Nephron (organoid): Measurements from ENCODE around the gene NFS1.
"Not testable (repeated sequence)": the region's sequence is repeated elsewhere in the genome, so short reads cannot be mapped to it uniquely, and the experiment has no call there.

ENCODE experiments used
- H3K27ac Mint-ChIP-seq, 3 experiments: 2 replicates each; pipeline ENCODE4 v1.8.0; 2020; ENCODE audit warnings: mixed read lengths in 3 of 3, mild to moderate bottlenecking in 2 of 3, moderate library complexity in 1 of 3
- H3K27me3 Mint-ChIP-seq: 2 replicates; pipeline ENCODE4 v1.8.0; 2021; ENCODE audit warnings: low read depth, mild to moderate bottlenecking, moderate library complexity, mixed read lengths
- H3K36me3 Mint-ChIP-seq: 2 replicates; pipeline ENCODE4 v1.8.0; 2020; ENCODE audit warnings: low read depth, mixed read lengths
- H3K4me1 Mint-ChIP-seq: 2 replicates; pipeline ENCODE4 v1.8.0; 2020; ENCODE audit warnings: mixed read lengths
- H3K4me3 Mint-ChIP-seq, 3 experiments: 2 replicates each; pipeline ENCODE4 v1.8.0; 2020; ENCODE audit warnings: mild to moderate bottlenecking in 3 of 3, mixed read lengths in 3 of 3, moderate library complexity in 2 of 3
- H3K9me3 Mint-ChIP-seq: 2 replicates; pipeline ENCODE4 v1.8.0; 2020; ENCODE audit warnings: mixed read lengths
- TF ChIP-seq, protein P1 (sequence below), 3 experiments: fragments of 200-600 bp; sonication (generic); IDR thresholded peaks; one replicate each; pipeline ENCODE4 v1.5.0; 2021; ENCODE audit warnings: antibody characterized with exemption in 3 of 3; ENCODE audit not compliant: unreplicated experiment in 3 of 3

Gene NFS1

GRCh38 chr20:35699127-35699956 is at the start of gene NFS1, which contains the start of gene ROMO1:
Gene NFS1 (minus strand): TSS chr20:35699352. CDS start chr20:35699288, 64 bp downstream.
Gene ROMO1 (plus strand): TSS chr20:35699405. CDS start chr20:35699633, 228 bp downstream.
- Mint-ChIP-seq H3K27ac (peak within 1 kb of the TSS; percentile 51 to 95 (median 89)), H3K4me3 (peak within 1 kb of the TSS; percentile 91 to 97 (median 97)), H3K4me1 (peaks cover 30% of the 10 kb centered on the region), H3K36me3 (peaks cover 40% of the 10 kb centered on the region), H3K9me3 (no peaks in the 10 kb centered on the region), H3K27me3 (no peaks in the 10 kb centered on the region)
- TF ChIP-seq, protein P1, sequence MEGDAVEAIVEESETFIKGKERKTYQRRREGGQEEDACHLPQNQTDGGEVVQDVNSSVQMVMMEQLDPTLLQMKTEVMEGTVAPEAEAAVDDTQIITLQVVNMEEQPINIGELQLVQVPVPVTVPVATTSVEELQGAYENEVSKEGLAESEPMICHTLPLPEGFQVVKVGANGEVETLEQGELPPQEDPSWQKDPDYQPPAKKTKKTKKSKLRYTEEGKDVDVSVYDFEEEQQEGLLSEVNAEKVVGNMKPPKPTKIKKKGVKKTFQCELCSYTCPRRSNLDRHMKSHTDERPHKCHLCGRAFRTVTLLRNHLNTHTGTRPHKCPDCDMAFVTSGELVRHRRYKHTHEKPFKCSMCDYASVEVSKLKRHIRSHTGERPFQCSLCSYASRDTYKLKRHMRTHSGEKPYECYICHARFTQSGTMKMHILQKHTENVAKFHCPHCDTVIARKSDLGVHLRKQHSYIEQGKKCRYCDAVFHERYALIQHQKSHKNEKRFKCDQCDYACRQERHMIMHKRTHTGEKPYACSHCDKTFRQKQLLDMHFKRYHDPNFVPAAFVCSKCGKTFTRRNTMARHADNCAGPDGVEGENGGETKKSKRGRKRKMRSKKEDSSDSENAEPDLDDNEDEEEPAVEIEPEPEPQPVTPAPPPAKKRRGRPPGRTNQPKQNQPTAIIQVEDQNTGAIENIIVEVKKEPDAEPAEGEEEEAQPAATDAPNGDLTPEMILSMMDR (IDR thresholded peaks at IDR 0.05; ENCODE audit: unreplicated experiment in 3 of 3): peak; percentile 7 to 28 (median 21)

DNA sequence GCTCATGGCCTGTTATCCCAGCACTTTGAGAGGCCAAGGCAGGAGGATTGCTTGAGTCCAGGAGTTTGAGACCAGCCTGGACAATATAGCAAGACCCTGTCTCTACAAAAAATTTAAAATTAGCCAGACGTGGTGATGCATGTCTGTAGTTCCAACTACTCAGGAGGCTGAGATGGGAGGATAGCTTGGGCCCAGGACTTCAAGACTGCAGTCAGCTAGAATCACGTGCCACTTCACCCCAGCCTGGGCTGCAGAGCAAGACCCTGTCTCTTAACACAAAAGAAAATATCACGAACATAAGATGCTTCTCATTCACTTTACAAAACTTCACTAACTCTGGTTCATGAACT is 45.3 kb upstream of the NFS1 start:
- H3K27me3 Mint-ChIP-seq, H3K9me3 Mint-ChIP-seq: not testable (repeated sequence)
- H3K4me1 Mint-ChIP-seq: peaks cover 25% of the 10 kb centered on the region
- peak overlapping the region; percentile 99 to 100 (median 99) for H3K27ac Mint-ChIP-seq
- H3K4me3 Mint-ChIP-seq: peak overlapping the region in 1 of 3 experiments; percentile 74
- peaks cover 18% of the 10 kb centered on the region for H3K36me3 Mint-ChIP-seq

- TF ChIP-seq, protein P1 (IDR thresholded peaks at IDR 0.05; ENCODE audit: unreplicated experiment in 3 of 3): no peak
- H3K27ac Mint-ChIP-seq: peak overlapping the region; percentile 99 to 100 (median 99)
- peaks cover 28% of the 10 kb centered on the region for H3K4me1 Mint-ChIP-seq
- H3K36me3 Mint-ChIP-seq: peaks cover 22% of the 10 kb centered on the region
- no peaks in the 10 kb centered on the region for H3K9me3 Mint-ChIP-seq
- peak overlapping the region; percentile 91 to 100 (median 94) for H3K4me3 Mint-ChIP-seq
- peaks cover 5% of the 10 kb centered on the region for H3K27me3 Mint-ChIP-seq
Observed at GRCh38 chr20:35743693-35744491, 44.7 kb upstream of the NFS1 start.

- H3K4me3 Mint-ChIP-seq: peak overlapping the region; percentile 91 to 100 (median 94)
Observed at GRCh38 chr20:35742741-35743523, 43.8 kb upstream of the NFS1 start.

GRCh38 chr20:35741892-35742740 is 43.0 kb upstream of the NFS1 start, which contains the start of gene RBM39:
Gene RBM39 (minus strand): TSS chr20:35742260. CDS start chr20:35740874, 1,386 bp downstream.
- Mint-ChIP-seq H3K27ac (peak within 1 kb of the TSS; percentile 99 to 100 (median 99)), H3K36me3 (peaks cover 37% of the 10 kb centered on the region), H3K4me3 (peak within 1 kb of the TSS; percentile 91 to 100 (median 94)), H3K27me3 (no peaks in the 10 kb centered on the region), H3K9me3 (no peaks in the 10 kb centered on the region), H3K4me1 (peaks cover 36% of the 10 kb centered on the region)
- TF ChIP-seq, protein P1 (IDR thresholded peaks at IDR 0.05; ENCODE audit: unreplicated experiment in 3 of 3): peak; percentile 16 to 42 (median 20)

More at GRCh38 chr20:35742741-35743523, 43.8 kb upstream of the NFS1 start:
- Mint-ChIP-seq H3K4me1 (peaks cover 36% of the 10 kb centered on the region), H3K27ac (peak overlapping the region; percentile 99 to 100 (median 99)), H3K36me3 (peaks cover 32% of the 10 kb centered on the region), H3K27me3 (peaks cover 5% of the 10 kb centered on the region), H3K9me3 (no peaks in the 10 kb centered on the region)
- TF ChIP-seq, protein P1 (IDR thresholded peaks at IDR 0.05; ENCODE audit: unreplicated experiment in 3 of 3): no peak
